ENCODE results near the gene OR2T33.
"Not testable (repeated sequence)": the region's sequence is repeated elsewhere in the genome, so short reads cannot be mapped to it uniquely, and the experiment has no call there.

The OR2T33 gene

GRCh38 chr1:248277876-248278275 is at the start of gene OR2T33:
TSS of gene OR2T33 (minus strand) at chr1:248277976. CDS start at chr1:248273814, 4,162 bp downstream.
- DNase-seq (ENCODE audit: low read depth, low spot score) = no peak

- no peak for DNase-seq (ENCODE audit: low read depth, low spot score)
Measured at GRCh38 chr1:248324468-248324867, 46.7 kb upstream of the OR2T33 start, which contains the start of gene OR2M7. TSS of gene OR2M7 (minus strand) at chr1:248324568. CDS start at chr1:248324568, 0 bp downstream.

- DNase-seq (ENCODE audit: low read depth, low spot score) = no peak
Measured at GRCh38 chr1:248316796-248317195, 39.0 kb upstream of the OR2T33 start.

- DNase-seq (ENCODE audit: low read depth, low spot score) = not testable (repeated sequence)
Measured at GRCh38 chr1:248306740-248307139, 29.0 kb upstream of the OR2T33 start.

- DNase-seq (ENCODE audit: low read depth, low spot score) = no peak
Measured at GRCh38 chr1:248306103-248306502, 28.3 kb upstream of the OR2T33 start.

- DNase-seq (ENCODE audit: low read depth, low spot score) = not testable (repeated sequence)
Measured at GRCh38 chr1:248305672-248306071, 27.9 kb upstream of the OR2T33 start.

GRCh38 chr1:248303324-248303723 is 25.5 kb upstream of the OR2T33 start, which contains the start of gene OR2T12:
TSS of gene OR2T12 (minus strand) at chr1:248303424. CDS start at chr1:248295578, 7,846 bp downstream.
- no peak for DNase-seq (ENCODE audit: low read depth, low spot score)

- DNase-seq (ENCODE audit: low read depth, low spot score) = no peak
Measured at GRCh38 chr1:248288391-248288790, 10.6 kb upstream of the OR2T33 start.

- DNase-seq (ENCODE audit: low read depth, low spot score) = not testable (repeated sequence)
Measured at GRCh38 chr1:248273225-248273624, 4.6 kb downstream of the OR2T33 start.

GRCh38 chr1:248268178-248268577 is 9.6 kb downstream of the OR2T33 start:
- no peak for DNase-seq (ENCODE audit: low read depth, low spot score)

GRCh38 chr1:248259309-248259708 is 18.5 kb downstream of the OR2T33 start:
- DNase-seq (ENCODE audit: low read depth, low spot score) = not testable (repeated sequence)

GRCh38 chr1:248243204-248243603 is 34.6 kb downstream of the OR2T33 start:
- DNase-seq (ENCODE audit: low read depth, low spot score) = no peak

- DNase-seq (ENCODE audit: low read depth, low spot score) = no peak
Measured at GRCh38 chr1:248239478-248239877, 38.3 kb downstream of the OR2T33 start.

GRCh38 chr1:248231117-248231516 is 46.7 kb downstream of the OR2T33 start, which contains the start of gene OR2M4:
TSS of gene OR2M4 (plus strand) at chr1:248231417. CDS start at chr1:248238929, 7,512 bp downstream.
- no peak for DNase-seq (ENCODE audit: low read depth, low spot score)

- DNase-seq (ENCODE audit: low read depth, low spot score) = no peak
Measured at GRCh38 chr1:248229360-248229908, 48.3 kb downstream of the OR2T33 start.

GRCh38 chr1:248225537-248225936 is 52.2 kb downstream of the OR2T33 start:
- DNase-seq (ENCODE audit: low read depth, low spot score) = no peak

All from activated naive CD8-positive, alpha-beta T cell treated with anti-CD3 and anti-CD28 coated beads, Interleukin-2, amount 50 U/mL, for 16 hours (primary cell).